Type B pancreatic cell (in vitro differentiated cells): ENCODE measurements around the gene GMPPB. TPM values are rescaled to one million over a fixed set of nuclear protein-coding genes. Genes with fewer than 3 reads are reported as not detected.
A peak's percentile ranks its signal among the peaks of the same experiment; 100 is the strongest.
"Not testable (repeated sequence)": the region's sequence is repeated elsewhere in the genome, so short reads cannot be mapped to it uniquely, and the experiment has no call there.

Experiments
- DNase-seq: peaks from one replicate; pipeline ENCODE4 v3.0.0; 2021; ENCODE audit warnings: mixed read lengths; ENCODE audit not compliant: unreplicated experiment; ENCODE audit errors: extremely low spot score
- H3K27ac Mint-ChIP-seq: 2 replicates; pipeline ENCODE4 v1.8.0; 2021; ENCODE audit warnings: mild to moderate bottlenecking, mixed read lengths
- H3K27me3 Mint-ChIP-seq: 2 replicates; pipeline ENCODE4 v1.8.0; 2021; ENCODE audit warnings: mixed read lengths
- H3K36me3 Mint-ChIP-seq: 2 replicates; pipeline ENCODE4 v1.8.0; 2021; ENCODE audit warnings: mixed read lengths
- H3K4me1 Mint-ChIP-seq: one replicate; pipeline ENCODE4 v1.8.0; 2021; ENCODE audit warnings: mixed read lengths; ENCODE audit not compliant: unreplicated experiment
- H3K4me3 Mint-ChIP-seq: 2 replicates; pipeline ENCODE4 v1.8.0; 2021; ENCODE audit warnings: mild to moderate bottlenecking, mixed read lengths
- H3K9me3 Mint-ChIP-seq: 2 replicates; pipeline ENCODE4 v1.8.0; 2021; ENCODE audit warnings: mixed read lengths
- CTCF ChIP-seq: fragments of 200-600 bp; sonication (generic); conservative IDR thresholded peaks from 2 replicates; pipeline ENCODE4 v1.5.0; 2021; ENCODE audit warnings: antibody characterized with exemption, mild to moderate bottlenecking
- total RNA-seq: library from RNA; stranded (reverse); gene quantifications from 2 replicates; pipeline ENCODE4 v1.2.1, GENCODE V29; 2021; ENCODE audit warnings: low replicate concordance

Gene GMPPB
- total RNA-seq, 1 donor from 2014 or later: 41.9 TPM

- Mint-ChIP-seq H3K27ac (no peak overlapping the region), H3K36me3 (no peaks in the 10 kb centered on the region), H3K9me3 (no peaks in the 10 kb centered on the region), H3K4me3 (no peak overlapping the region), H3K4me1 (no peaks in the 10 kb centered on the region), H3K27me3 (no peaks in the 10 kb centered on the region)
- TF ChIP-seq CTCF: no peak
- DNase-seq: no peak
Measured at GRCh38 chr3:49700014-49700413, 23.7 kb downstream of the GMPPB start.

- DNase-seq: no peak
- no peak overlapping the region for H3K27ac Mint-ChIP-seq
- no peaks in the 10 kb centered on the region for H3K4me1 Mint-ChIP-seq
- H3K9me3 Mint-ChIP-seq: no peaks in the 10 kb centered on the region
- no peaks in the 10 kb centered on the region for H3K36me3 Mint-ChIP-seq
- H3K27me3 Mint-ChIP-seq: no peaks in the 10 kb centered on the region
- no peak for TF ChIP-seq CTCF
- H3K4me3 Mint-ChIP-seq: no peak overlapping the region
Measured at GRCh38 chr3:49699281-49699979, 24.3 kb downstream of the GMPPB start.

GRCh38 chr3:49695350-49696015 lies 28.3 kb downstream of the GMPPB start:
- not testable (repeated sequence) for H3K4me1 Mint-ChIP-seq, DNase-seq, H3K36me3 Mint-ChIP-seq, H3K27me3 Mint-ChIP-seq, H3K9me3 Mint-ChIP-seq, H3K4me3 Mint-ChIP-seq, H3K27ac Mint-ChIP-seq

GRCh38 chr3:49694409-49695070 lies 29.2 kb downstream of the GMPPB start:
- not testable (repeated sequence) for DNase-seq, H3K36me3 Mint-ChIP-seq, H3K4me1 Mint-ChIP-seq, H3K27ac Mint-ChIP-seq, H3K4me3 Mint-ChIP-seq, H3K9me3 Mint-ChIP-seq, H3K27me3 Mint-ChIP-seq

DNA sequence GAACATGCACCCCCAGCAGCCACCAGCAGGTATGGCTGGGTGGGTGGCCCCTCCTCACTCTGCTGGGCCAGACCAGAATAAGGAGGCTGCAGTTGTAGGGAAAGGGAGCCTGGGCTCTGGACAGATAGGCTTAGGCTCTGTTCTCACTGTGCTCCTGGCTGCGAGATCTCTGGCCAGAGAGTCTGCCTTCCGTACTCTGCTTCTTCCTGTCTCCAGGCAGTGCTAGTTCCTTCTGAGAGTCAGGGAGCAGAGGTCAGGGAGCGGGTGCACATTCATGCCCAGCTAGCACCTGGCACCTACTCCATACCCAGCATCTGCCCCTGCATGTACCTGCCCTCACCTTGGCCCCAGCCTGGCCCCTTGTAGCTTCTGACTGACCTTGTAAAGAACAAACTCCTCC lies 32.3 kb downstream of the GMPPB start:
- Mint-ChIP-seq H3K4me3 (peak overlapping the region; percentile 39), H3K4me1 (peaks cover 11% of the 10 kb centered on the region)
- not testable (repeated sequence) for H3K27me3 Mint-ChIP-seq, H3K27ac Mint-ChIP-seq, DNase-seq, H3K36me3 Mint-ChIP-seq, H3K9me3 Mint-ChIP-seq

DNA sequence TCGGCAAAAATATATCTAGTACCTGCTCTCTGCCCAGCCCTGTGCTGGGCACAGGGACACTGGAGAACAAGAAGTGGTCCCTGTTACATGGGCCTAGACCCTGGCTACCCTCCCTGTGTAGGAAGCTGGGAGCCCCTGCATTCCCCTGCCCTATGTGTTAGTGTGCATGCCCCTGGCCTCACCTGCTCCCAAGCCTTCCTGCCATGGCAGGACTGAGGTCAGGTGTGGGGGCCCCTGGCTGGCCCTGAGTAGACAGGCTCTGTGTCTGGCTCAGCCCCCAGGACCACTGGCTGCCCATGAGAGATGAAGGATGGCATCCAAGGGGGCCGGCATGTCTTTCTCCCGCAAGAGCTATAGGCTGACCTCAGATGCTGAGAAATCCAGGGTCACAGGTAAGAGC lies 32.9 kb downstream of the GMPPB start:
- not testable (repeated sequence) for H3K9me3 Mint-ChIP-seq, H3K27ac Mint-ChIP-seq, H3K27me3 Mint-ChIP-seq, H3K36me3 Mint-ChIP-seq, DNase-seq
- H3K4me3 Mint-ChIP-seq: peak overlapping the region; percentile 96
- peaks cover 11% of the 10 kb centered on the region for H3K4me1 Mint-ChIP-seq

- H3K27ac Mint-ChIP-seq: peak overlapping the region; percentile 93
- not testable (repeated sequence) for DNase-seq
Measured at GRCh38 chr3:49689908-49690624, 33.7 kb downstream of the GMPPB start.

More at GRCh38 chr3:49689908-49690624, 33.7 kb downstream of the GMPPB start:
- H3K9me3 Mint-ChIP-seq, H3K27me3 Mint-ChIP-seq, H3K36me3 Mint-ChIP-seq: not testable (repeated sequence)
- peaks cover 11% of the 10 kb centered on the region for H3K4me1 Mint-ChIP-seq
- H3K4me3 Mint-ChIP-seq: peak overlapping the region; percentile 96
